HG03095 (cell line): Measurements from ENCODE around the gene ATP1A3.
"Not testable (repeated sequence)": the region's sequence is repeated elsewhere in the genome, so short reads cannot be mapped to it uniquely, and the experiment has no call there.

Experiments
- ATAC-seq: cut with Tn5 transposase; IDR thresholded peaks from one replicate; pipeline ENCODE4 v1.9.1; 2021; ENCODE audit warnings: moderate library complexity; ENCODE audit not compliant: unreplicated experiment

Gene ATP1A3

DNA sequence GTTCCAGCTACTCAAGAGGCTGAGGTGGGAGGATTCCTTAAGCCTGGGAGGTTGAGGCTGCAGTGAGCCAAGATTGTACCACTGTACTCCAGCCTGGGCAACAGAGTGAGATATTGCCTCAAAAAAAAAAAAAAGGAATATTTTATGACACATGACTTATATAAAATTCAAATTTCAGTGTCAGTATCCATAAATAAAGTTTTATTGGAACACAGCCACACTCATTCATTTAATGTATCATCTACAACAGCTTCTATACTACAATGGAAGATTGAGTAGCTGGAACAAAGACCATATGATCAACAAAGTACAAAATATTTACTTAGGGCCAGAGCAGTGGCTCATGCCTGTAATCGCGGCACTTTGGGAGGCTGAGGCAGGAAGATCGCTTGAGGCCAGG lies 18.7 kb upstream of the ATP1A3 start:
- ATAC-seq, result not testable (repeated sequence)

GRCh38 chr19:42010245-42011126 lies 16.5 kb upstream of the ATP1A3 start:
- no peak for ATAC-seq

- no peak for ATAC-seq
Observed at GRCh38 chr19:42006569-42006968, 12.5 kb upstream of the ATP1A3 start.

GRCh38 chr19:42005504-42005903 lies 11.5 kb upstream of the ATP1A3 start:
- ATAC-seq, result no peak

- ATAC-seq, result no peak
Observed at GRCh38 chr19:42003506-42004294, 9.7 kb upstream of the ATP1A3 start.

GRCh38 chr19:41999878-42000208 lies 5.8 kb upstream of the ATP1A3 start:
- ATAC-seq, result no peak

- ATAC-seq, result no peak
Observed at GRCh38 chr19:41999071-41999877, 5.2 kb upstream of the ATP1A3 start.

GRCh38 chr19:41998246-41999020 lies 4.4 kb upstream of the ATP1A3 start:
- ATAC-seq, result no peak

DNA sequence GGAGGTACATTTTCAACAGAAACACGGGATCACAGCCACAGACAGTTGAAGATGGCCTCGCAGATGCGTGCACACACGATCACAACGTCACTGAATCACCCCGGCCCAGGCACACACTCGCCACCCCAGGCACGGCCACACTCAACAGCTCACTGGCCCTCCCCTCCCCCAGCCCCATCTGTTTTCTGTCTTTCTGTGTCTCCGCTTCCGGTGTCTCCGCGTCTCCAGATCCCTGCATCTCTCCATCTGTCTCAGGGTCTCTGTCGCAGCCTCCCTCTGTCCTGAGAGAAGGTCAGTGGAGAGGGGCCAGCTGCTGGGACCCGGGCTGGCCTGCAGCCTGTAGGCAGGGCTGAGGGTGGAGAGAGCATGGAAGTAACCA lies 3.8 kb upstream of the ATP1A3 start:
- no peak for ATAC-seq

GRCh38 chr19:41997121-41997850 lies 3.3 kb upstream of the ATP1A3 start:
- ATAC-seq, result no peak

GRCh38 chr19:41995959-41996797 lies 2.1 kb upstream of the ATP1A3 start:
- ATAC-seq, result no peak

DNA sequence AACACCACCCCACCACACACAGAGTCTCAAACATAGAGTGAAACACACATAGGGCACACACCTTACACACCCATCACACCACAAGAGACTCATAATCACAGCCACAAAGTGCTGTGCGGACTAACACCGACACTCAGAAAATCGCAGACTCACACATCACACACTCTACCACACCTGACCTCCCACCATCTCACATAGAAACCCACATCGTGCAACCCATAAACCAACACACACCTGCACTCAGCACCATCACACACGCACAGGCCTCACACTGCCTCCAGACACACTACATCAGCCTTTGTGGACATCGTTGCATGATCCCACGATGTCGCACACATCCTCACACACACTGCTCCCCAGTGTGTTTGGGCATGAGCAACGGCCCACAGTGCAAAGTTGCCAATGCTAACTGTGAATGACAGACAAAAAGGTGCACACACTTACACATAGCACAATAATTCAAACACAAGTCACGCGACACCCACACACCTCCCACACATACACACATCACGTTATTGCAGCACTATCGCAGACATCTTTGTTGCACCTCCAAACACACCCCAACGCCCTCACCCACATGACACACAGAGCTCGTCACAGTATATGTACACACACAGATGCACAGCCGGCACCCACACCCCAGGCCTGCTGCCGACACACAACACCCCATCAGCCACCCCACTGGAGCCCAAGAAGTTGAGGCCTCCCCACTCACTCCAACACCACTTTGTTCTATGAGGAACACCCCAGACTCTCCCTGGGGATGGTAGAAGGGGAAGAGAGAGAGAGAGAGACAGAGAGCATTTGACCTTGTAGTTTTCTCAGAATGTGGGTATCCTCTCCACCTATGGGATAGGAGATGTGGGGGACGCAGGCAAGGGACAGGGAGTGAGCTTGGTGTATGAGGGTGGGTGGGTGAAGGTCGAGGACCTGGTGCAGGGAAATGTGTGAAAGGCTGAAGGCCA lies 1.2 kb upstream of the ATP1A3 start:
- ATAC-seq, result no peak

DNA sequence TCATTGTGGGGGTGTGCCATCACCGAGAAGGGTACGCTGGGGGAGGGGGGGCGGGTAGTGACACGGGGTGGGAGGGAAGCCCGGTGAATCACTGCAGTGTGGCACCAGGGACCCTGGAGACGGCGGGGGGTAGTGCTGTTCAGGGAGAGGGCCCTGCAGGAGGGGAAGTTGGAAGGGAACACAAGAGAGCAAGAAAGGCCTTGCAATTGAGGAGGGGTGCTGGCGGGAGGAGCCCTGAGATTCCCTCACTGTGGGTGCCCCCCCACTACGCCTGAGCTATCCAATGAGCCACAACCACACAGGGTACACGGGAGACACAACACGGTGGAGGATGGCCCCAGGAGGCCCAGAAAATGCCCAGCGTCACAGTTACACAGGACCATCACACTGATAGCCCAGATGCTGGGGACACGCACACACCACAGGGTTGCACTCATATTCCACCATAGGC lies 516 bp upstream of the ATP1A3 start:
- no peak for ATAC-seq

GRCh38 chr19:41991925-41992569 lies 2.0 kb downstream of the ATP1A3 start:
- not testable (repeated sequence) for ATAC-seq

GRCh38 chr19:41991025-41991424 lies 3.0 kb downstream of the ATP1A3 start:
- ATAC-seq, result no peak

DNA sequence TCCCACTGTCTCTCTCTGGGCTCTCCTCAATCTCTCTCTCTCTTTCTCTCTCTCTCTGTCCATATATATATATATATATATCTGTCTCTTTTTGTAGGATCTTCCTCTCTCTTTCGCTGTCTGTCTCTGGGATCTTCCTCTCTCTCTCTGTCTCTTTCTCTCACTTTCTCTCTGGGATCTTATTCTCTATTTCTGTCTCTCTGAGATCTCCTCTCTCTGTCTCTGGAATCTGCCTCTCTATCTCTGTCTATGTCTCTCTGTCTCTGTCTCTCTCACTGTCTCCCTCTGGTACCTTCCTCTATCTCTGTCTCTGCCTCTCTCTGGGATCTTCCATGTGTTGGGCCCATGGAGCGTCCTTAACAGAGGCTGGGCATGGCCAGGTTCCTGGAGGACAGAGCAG lies 3.4 kb downstream of the ATP1A3 start:
- no peak for ATAC-seq

GRCh38 chr19:41990028-41990427 lies 4.0 kb downstream of the ATP1A3 start:
- ATAC-seq, result no peak
